Stimulated activated CD4-positive, alpha-beta T cell treated with anti-CD3 and anti-CD28 coated beads, Interleukin-2, amount 100 ng/mL, for 4 hours (primary cell): ENCODE measurements around the gene USP36.
"Not testable (repeated sequence)": the region's sequence is repeated elsewhere in the genome, so short reads cannot be mapped to it uniquely, and the experiment has no call there.

Experiments
- DNase-seq: peaks from one replicate; pipeline ENCODE4 v3.0.0-alpha.2; 2020; ENCODE audit warnings: low read depth

USP36 gene

GRCh38 chr17:78790552-78790951, 50.1 kb downstream of the USP36 start:
- DNase-seq = no peak

DNA sequence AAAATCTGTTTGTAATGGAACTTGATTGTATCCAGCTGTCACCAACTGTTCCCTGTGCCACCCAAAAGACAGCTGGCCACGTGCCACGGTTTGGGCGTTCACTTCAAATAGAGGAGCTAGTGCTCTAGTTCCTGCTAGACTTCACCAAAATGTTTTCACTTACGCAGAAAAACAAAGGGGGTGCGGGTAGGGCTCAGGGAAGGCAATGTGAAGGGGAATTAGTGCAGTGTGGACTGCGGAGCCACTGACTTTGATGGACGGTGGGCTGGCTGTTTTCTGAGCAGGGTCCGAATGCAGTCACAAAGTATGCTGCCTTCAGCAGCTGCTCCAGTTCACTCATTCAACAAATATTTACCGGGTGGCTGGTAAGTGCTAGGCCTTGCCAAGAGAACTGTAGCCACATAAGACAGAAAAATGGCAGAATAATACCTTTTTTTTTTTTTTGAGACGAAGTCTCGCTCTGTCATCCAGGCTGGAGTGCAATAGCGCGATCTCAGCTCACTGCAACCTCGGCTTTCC, 50.9 kb downstream of the USP36 start:
- DNase-seq = no peak

DNA sequence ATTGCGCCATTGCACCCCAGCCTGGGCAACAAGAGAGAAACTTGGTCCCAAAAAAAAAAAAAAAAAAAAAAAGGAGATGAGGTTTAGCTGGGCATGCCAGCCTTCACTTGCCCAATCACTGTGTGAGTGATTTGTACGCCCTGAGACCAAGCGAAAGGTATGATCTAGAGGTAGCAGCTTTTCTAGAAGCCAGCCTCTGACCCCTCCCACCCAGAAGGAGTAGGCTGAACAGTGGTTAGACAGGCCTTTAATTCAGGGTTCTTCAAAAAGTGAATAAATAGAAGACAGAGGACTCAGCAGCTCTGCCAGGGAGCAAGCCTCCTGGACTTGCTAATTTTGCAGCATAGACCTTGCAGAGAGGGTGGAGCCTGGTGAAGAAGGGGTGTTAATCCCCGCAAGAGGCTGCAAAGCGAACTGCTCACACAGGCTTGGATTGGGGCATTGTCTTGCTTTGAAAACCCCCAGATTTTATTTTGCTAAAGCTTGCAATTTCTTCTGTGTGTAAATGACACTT, 51.4 kb downstream of the USP36 start:
- DNase-seq = no peak

DNA sequence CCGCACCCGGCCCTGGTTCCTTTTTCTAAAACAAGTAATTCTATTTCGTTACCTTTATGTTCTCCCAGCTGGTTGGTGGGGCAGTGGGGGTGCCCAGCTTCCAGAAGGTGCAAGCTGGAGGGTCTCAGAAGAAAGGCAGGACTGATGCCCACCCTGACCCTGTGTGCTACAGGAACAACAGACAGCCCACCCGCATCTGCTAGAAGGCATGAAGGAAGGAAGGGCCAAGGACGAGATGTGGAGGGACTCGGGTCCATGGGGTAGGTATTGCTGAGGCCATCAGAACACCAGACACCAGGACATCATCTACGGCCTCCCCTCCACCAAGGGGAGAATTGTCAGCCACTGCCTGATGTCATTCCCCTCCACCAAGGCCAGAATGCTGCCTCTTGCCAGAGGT, 52.2 kb downstream of the USP36 start:
- no peak for DNase-seq

- DNase-seq = no peak
These were observed 53.2 kb downstream of the USP36 start for GRCh38 chr17:78787444-78787843.

- DNase-seq = no peak
These were observed 55.0 kb downstream of the USP36 start for GRCh38 chr17:78785663-78786057.

- DNase-seq = no peak
These were observed 55.5 kb downstream of the USP36 start for GRCh38 chr17:78785011-78785662.

GRCh38 chr17:78784352-78784751, 56.3 kb downstream of the USP36 start:
- no peak for DNase-seq

- no peak for DNase-seq
These were observed 56.8 kb downstream of the USP36 start for GRCh38 chr17:78783711-78784324.

DNA sequence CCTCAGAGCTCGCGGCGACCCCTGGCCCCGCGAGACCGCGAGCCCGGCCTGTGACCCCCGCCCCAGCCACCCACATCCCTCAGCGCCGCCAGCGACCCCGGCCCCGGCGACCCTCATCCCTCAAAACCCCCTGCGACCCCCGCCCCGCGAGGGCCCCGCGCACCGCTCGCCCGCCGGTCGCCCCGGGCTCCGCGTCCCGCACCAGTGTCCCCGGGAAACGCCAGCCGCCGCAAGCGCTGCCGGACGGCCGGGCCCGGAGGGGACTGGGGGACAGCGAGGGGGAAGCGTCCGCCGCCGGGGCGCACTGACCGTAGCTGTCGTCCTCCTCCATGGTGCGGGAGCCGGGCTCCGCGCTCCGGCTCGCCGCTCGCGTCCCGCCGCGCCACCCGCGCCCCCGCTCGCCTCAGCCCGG, 58.7 kb downstream of the USP36 start, which contains the start of gene CYTH1:
Gene CYTH1 (minus strand): TSS at position 381 of the 412 bp plus-strand sequence. CDS start 50 bp downstream, at position 331.
- no peak for DNase-seq

DNA sequence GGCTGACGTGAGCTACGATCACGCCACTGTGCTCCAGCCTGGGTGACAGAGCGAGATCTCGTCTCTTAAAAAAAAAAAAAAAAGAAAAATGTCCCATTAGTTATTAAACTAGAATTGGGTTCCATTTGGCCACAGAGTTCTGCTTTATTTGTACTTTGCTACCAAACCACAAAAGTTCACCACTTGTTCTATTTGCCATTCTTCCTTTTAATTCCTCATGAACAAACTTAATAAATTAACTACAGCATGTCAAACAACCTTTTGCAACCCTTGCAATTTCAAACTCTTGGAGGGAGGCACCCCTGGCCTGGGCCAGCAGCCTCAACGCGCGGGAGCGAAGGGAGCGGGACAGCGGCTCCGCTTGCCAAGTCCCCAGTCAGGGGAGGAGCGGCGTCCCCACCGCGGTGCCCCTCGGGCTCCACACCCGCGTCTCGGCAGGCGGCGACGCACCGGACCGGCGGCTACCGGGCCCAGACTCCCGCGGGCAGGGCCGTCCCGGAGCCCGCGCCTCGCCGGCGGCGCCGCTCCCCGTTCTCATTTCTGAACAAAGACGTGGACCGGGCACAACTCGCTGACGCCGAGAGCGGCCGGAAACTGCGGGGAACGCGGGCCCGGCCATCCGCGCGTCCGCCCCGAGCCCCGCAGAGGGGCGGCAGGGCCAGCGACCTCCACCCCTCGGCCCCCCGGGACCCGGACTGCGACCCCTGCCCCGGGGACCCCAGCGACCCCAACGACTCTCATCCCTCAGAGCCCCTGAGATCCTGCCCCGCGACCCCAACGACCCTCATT, 59.3 kb downstream of the USP36 start:
- DNase-seq = no peak

DNA sequence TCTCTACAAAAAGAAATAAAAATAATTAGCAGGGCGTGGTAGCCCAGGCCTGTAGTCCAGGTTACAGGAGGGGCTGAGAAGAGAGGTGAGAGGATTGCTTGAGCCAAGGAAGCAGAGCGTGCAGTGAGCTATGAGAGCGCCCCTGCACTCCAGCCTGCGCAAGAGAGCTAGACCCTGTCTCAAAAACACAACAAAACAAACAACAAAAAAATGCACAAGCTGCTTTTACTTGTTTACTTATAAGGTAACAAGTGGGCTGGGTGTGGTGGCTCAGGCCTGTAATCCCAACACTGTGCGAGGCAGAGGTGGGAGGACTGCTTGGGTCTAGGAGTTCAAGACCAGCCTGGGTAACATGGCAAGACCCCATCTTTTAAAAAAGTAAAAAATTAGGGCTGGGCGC, 60.3 kb downstream of the USP36 start:
- no peak for DNase-seq

GRCh38 chr17:78779850-78780249, 60.8 kb downstream of the USP36 start:
- DNase-seq = no peak

GRCh38 chr17:78779286-78779651, 61.3 kb downstream of the USP36 start:
- DNase-seq = not testable (repeated sequence)

GRCh38 chr17:78777881-78778280, 62.7 kb downstream of the USP36 start:
- no peak for DNase-seq

DNA sequence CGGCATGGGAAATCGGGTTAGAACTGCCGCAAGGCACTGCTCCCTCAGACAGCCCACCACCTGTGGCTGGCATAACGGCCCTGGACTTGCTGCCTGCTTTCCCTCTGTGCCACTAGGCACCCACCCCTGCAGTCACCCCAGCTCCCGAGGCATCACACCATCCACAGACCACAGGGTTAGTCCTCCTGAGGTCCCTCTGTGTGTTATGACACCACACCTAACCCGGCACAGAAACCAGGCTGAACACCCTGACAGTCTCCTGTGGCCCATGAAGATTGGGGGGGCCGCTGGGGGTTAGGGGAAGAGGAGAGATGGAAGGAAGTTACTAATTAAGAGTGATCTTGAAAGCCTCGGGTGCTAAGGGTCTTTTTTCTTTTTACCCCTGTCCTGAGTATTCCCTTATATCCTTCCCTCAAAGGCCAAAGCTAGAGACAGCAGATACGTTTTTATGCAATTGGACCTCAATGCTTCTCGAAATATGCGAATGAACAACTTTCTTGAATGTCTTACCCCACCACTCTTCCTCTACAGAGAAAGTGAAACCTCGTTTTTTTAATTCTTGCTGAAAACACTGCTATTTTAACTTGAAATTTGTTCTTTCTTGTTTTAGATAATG, 65.5 kb downstream of the USP36 start:
- DNase-seq = no peak

GRCh38 chr17:78774453-78774852, 66.2 kb downstream of the USP36 start:
- DNase-seq = no peak

DNA sequence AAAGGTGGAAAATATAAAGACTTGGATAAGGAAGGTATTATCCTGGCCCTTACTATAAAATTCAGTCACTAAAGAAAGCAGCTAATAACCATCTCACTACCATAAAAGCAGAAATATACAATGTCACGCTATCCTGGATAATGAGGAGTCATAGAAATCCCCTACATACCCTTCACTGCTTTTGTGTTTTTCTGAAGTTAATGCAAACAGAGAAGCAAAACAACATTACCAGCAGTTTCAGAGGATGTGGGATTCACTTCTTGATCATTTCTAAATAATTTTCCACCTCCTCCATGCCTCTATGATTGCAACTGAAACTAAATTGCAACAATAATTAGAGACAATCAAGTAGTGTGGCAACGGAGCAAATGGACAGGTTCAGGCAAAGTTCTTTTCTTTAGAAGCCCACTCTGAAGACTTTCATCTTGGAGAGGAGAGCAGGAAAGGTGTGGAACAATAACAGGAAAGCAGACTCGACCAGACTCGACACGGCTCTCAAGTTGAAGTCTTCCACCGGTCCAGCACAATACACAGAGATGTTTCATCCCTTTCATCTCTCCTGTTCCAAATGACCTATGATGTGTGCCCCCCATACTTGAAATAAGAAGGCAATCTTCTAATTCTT, 68.7 kb downstream of the USP36 start:
- no peak for DNase-seq

DNA sequence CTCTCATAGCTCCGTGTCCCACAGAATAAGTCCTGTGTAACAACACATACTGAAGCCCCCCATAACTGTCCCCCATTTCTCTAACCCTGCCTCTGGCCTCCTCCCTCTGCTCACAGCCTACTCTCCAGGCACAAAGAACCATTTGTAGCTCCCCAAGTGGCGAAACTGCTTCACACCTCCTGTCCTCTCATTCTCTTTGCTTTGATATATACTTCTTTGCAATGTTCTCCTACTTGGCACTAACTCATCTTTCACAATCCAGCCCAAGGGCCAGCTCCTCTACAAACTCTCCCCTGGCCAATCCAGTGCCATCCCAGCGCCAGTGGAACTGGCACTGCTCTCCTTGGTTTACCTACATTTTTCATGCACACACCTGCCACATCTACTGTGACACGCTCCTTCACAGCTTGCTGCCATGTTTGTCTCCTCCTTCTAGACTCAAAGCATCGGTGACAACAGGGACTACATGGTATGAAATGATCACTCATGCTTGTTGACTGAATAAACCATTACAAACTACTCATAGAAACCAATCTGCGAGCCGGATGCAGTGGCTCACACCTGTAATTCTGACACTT, 71.3 kb downstream of the USP36 start:
- DNase-seq = no peak

DNA sequence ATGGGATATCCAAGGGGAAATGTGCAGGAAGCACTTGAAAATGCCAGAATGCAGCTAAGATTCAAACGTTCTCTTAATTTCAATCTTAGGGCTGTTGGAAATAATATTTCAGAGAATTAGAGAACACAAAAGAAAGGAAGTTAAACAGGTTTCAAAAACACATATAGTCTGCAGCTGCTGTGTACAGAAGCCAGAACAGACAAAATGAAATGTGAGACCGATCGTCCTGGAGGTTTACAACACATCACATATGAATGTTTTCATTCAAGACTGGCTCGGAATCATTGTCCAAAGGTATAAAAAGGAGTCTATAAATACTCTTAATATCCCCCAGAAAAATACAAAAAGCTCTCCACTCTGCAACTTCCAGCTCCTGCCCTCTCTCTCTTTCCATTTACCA, 72.8 kb downstream of the USP36 start:
- no peak for DNase-seq

- DNase-seq = no peak
These were observed 73.8 kb downstream of the USP36 start for GRCh38 chr17:78766743-78767294.
